GM12873 (cell line): ENCODE data around the gene DNAH1.

Source experiments
- TF ChIP-seq, protein P1 (sequence below): IDR thresholded peaks from 2 replicates; pipeline ENCODE4 v1.5.1; 2012; ENCODE audit warnings: low read depth, mild to moderate bottlenecking, moderate library complexity, low read length, control low read depth; ENCODE audit not compliant: insufficient read depth; ENCODE audit errors: missing control alignments

Gene DNAH1

GRCh38 chr3:52447512-52448355, 131.6 kb downstream of the DNAH1 start:
- TF ChIP-seq, protein P1, sequence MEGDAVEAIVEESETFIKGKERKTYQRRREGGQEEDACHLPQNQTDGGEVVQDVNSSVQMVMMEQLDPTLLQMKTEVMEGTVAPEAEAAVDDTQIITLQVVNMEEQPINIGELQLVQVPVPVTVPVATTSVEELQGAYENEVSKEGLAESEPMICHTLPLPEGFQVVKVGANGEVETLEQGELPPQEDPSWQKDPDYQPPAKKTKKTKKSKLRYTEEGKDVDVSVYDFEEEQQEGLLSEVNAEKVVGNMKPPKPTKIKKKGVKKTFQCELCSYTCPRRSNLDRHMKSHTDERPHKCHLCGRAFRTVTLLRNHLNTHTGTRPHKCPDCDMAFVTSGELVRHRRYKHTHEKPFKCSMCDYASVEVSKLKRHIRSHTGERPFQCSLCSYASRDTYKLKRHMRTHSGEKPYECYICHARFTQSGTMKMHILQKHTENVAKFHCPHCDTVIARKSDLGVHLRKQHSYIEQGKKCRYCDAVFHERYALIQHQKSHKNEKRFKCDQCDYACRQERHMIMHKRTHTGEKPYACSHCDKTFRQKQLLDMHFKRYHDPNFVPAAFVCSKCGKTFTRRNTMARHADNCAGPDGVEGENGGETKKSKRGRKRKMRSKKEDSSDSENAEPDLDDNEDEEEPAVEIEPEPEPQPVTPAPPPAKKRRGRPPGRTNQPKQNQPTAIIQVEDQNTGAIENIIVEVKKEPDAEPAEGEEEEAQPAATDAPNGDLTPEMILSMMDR, result no peak
